SK-N-MC (cell line): ENCODE results near the gene TMEM144.

ENCODE experiments used
- EZH2 ChIP-seq: fragments of 200-600 bp; sonication (generic); IDR thresholded peaks from one replicate; pipeline ENCODE4 v1.6.1; 2017; ENCODE audit warnings: antibody characterized with exemption
- FOXP2 ChIP-seq: optimal IDR thresholded peaks from 2 replicates; pipeline ENCODE3; 2011; ENCODE audit warnings: mild to moderate bottlenecking, moderate library complexity; ENCODE audit not compliant: insufficient read depth; ENCODE audit errors: extremely low read length, control extremely low read depth
- POLR2AphosphoS5 ChIP-seq: IDR thresholded peaks from 2 replicates; pipeline ENCODE4 v1.6.1; 2012; ENCODE audit warnings: mild to moderate bottlenecking, low read depth, low read length, borderline replicate concordance

GRCh38 chr4:158302076-158302866 is 92.0 kb downstream of the TMEM144 start:
- TF ChIP-seq EZH2: no peak
- TF ChIP-seq POLR2AphosphoS5: no peak
- TF ChIP-seq FOXP2: no peak
